Right renal pelvis (tissue), 4 donors: ENCODE measurements around the gene HGS. TPM values are rescaled to one million over a fixed set of nuclear protein-coding genes. Genes with fewer than 3 reads are reported as not detected.
"Not testable (repeated sequence)": the region's sequence is repeated elsewhere in the genome, so short reads cannot be mapped to it uniquely, and the experiment has no call there.

Experiments used
- DNase-seq, 4 donors: peaks; one replicate each; pipeline ENCODE4 v3.0.0-alpha.2; 2013; ENCODE audit warnings: low read depth in 4 of 4, low spot score in 3 of 4, missing footprints in 1 of 4
- polyA plus RNA-seq, 4 donors: library from polyadenylated mRNA; unstranded; fragments of 120-200 nt; gene quantifications; one replicate each; pipeline ENCODE4 v1.2.1, GENCODE V29; 2013; ENCODE audit not compliant: insufficient read length in 4 of 4

HGS gene
- polyA plus RNA-seq, 4 donors, result 94.3 to 104 (median 98.0) TPM

DNA sequence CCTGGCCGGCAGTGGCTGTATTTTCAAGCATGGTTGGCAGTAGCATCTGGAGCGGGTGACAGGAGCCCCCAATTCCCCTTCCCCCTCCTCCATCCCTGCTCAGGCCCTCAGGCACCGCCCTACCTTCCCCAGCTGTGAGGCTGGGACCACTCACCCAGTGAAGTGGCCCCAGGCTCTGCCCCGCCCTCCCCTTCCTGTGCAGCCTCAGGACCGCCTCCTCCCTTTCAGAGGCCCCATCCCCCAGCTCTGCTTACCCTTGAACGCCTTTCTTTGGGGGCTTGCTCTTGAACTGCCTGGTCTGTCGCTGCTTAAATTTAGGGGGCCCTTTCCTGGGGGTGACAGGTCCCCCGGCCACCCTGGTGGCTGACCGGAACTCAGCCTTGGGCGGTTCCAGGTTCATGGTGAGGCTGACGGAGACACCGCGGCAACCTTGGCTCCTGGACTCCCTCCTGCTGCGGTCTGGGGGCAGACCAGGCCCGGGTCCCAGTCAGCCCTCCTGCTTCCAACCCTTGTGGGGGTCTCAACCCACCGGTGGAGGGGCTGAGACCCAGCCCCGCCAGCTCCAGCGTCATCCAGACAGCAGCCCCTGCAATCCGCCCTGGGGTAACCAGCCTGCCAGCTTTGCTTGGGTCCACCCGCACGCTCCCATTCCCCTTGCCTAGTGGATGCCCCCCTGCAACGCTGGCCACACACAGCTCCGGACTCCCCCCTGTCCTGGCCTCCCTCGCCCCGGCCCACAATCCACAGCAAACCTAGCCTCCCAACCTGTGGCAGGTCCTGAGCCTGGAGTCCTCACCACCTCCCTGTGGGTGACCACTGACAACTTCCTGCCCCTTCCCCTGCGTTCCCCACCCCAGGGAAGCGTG is 30.7 kb upstream of the HGS start:
- DNase-seq, result no peak

DNA sequence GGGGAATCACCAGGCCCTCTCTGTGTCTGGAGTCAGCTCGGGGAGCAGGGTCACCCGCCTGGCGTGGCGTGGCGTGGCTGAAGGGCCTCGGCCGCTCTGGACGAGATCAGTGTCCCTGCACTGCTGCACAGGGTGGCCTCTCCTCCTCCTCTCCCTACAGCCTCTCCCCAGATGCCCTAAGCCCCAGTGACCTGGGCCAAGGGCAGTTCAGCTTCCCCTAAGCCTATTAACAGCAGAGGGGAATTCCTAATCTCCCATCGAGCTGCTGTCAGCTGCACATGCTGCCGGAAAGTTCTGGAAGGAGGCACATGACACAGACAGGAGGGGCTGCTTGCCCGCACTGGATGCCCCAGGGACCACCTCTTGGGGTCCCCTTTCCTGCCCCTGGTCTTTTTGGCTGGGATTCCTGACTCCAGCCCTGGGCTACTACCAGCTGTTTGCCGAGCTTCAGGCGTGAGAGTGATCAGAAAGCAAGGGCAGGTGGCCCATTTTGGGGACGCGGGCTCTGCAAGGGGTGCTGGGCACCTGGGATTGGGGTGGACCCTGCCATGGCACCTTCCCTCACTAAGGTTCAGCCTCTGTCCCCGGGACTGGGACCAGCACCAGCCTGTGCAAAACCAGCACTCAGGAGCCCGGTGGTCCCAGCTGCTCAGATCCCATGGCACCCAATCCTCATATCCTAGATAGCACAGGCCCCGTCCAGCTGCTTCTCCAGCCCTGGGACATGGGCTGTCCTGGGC is 28.3 kb upstream of the HGS start:
- DNase-seq, result no peak

DNA sequence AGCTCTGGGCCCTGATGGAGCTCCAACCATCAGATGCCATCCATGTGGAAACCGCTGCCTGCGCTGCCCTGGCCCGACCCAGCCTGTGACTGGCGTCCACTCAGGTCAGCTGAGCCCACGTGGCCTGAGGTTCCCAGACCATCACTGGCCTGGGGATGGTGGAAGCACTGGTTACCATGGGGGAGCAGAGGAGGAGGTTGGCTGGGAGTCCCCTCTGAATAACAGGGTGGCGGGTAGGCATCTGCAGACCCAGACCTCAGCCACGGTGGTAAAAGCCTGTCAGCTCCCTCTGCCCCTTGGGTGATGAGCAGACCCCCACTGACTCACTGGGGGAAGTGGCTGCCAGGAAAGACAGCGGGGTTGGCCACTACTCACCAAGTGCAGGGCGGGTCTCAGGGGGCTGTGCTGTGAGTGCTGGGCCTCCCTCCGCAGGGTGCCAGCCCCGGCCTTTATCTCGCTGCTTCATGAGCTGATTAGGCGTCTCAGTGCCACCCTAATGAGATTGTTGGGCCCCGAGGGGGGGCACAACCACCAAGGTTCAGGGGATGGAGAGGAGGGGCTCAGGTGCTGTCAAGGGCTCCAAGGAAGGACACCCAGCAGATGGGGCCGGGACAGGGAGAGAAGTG is 27.6 kb upstream of the HGS start, which contains the start of gene PDE6G:
Gene PDE6G (minus strand): TSS at position 425 of the 626 bp plus-strand sequence. CDS start 3,237 bp downstream, outside the sequence.
- no peak for DNase-seq

DNA sequence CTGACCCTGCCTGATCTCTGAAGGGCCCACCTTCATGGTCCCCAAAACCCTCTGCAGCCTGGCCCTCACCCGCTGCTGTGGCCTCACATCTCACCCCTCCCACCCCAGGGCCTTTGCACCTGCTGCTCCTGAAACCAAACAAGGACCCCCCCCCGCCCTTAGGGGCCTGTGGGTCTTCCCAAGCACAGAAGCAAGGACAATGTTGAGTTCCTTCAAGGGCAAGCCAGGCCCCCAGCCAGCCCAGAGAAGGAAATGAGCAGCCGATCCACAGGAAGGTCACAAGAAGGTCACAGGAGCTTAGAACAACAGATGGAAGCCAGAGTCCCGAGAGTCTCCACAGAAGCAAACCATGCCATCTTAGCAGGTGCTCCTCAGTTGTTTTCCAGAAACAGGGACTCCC is 27.0 kb upstream of the HGS start:
- DNase-seq, result no peak

DNA sequence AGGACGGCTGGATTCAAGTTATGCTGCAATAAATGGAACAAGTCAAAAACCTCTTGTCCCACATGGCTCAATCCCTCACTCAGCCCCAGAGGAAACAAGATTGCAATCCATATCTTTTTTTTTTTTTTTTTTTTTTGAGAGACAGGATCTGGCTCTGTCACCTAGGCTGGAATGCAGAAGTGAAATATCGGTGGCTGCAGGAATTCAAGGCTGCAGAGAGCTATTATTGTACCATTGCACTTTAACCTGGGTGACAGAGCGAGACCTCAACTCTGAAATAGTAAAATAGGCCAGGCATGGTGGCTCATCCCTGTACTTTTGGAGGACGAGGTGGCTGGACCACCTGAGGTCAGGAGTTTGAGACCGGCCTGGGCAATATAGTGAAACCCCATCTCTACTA is 24.8 kb upstream of the HGS start:
- DNase-seq, result no peak

DNA sequence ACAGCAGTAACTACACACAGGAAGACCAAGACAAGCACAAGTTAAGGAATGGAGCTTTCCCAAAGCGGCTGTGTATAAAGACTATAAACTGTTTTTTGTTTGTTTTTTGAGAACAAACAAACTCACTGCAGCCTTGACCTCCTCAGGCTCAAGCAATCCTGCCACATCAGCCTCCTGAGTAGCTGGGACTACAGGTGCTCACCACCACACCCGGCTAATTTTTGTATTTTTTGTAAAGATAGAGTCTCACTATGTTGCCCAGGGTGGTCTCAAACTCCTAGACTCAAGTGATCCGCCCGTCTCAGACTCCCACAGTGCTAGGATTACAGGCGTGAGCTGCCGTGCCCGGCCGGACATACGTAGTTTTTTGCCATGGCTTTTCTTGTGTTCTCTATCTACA is 23.4 kb upstream of the HGS start:
- no peak for DNase-seq

DNA sequence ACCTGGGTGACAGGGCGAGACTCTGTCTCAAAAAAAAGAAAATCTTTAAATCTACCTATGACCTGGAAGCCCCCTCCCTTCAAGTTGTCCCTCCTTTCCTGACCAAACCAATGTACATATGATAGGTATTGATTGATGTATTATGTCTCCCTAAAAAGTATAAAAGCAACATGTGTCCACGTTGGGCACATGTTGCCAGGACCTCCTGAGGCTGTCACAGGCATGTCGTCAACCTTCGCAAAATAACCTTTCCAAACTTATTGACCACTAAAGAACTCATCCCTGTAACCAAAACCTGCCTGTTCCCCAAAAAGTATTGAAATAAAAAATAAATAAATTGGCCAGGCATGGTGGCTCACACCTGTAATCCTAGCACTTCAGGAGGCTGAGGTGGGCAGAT is 21.8 kb upstream of the HGS start:
- DNase-seq, result no peak

DNA sequence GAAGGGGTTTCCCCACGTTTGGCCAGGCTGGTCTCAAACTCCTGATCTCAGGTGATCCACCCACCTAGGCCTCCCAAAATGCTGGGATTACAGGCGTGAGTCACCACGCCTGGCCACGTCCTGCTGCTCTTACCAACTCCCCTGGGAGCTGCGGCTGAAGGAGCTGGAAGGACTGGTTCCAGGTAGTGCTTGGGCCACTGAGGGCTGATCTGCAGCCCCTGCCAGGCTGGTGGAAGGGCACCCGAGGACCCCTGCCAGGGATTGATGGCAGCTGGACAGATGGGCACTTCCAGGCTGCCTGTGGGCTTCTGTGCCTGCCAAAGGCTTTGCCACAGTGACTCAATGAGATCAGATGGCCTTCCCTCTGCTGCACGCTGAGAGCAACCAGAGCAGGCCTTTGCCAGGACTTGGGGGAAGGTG is 19.8 kb upstream of the HGS start:
- DNase-seq, result no peak

DNA sequence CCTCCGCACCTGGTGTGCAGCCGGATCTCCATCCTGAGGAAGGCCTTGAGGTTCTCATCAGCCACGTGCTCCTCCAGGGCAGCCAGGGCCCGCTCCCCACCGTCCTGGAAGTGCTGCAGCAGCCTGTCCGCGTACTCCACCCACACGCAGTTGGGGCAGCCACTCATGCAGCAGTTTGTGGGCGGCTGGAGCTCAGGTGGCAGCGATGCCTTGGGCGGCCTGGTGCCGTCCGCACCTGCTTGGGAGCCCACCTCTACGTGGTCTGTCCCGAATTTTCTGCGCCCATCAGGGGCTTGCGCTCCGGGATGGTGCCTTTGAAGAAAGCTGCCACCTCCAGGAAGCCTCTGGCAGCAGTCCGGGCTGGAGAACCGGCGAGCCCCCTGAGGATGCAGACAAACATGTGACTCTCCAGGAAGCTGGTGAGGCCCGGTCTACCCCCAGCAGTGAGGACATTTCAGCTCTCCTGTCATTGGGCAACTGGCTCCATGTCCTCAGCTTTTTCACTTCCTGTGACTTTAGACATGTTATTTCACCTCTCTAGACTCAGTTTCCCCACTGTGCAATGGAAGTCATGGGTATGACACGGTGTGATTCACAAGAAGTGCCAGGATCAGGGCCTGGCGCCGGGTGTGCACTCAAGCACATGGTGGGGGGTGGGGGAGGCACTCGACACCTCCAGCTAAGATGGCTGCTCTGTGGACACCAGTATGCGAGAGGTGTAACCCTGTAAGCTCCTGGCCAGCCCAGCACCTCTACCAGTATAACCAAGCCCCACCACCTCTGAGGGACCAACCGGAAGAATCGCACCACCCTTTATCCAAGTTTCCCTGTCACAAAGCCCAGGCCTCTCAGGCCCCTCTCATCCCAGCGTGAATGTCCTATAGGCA is 18.4 kb upstream of the HGS start:
- no peak for DNase-seq

DNA sequence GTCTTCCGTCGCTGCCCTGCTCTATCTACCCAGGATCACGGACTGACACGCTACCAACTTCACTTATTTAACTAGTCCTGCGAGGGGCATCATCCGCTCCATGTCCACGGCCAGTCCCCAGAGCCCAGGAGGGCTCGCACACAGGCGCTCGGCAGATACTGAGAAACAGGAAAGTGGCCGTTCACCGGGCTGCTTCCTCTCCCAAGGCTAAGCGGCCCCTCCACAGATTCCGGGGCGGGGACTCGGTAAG is 17.8 kb upstream of the HGS start:
- DNase-seq, result no peak

DNA sequence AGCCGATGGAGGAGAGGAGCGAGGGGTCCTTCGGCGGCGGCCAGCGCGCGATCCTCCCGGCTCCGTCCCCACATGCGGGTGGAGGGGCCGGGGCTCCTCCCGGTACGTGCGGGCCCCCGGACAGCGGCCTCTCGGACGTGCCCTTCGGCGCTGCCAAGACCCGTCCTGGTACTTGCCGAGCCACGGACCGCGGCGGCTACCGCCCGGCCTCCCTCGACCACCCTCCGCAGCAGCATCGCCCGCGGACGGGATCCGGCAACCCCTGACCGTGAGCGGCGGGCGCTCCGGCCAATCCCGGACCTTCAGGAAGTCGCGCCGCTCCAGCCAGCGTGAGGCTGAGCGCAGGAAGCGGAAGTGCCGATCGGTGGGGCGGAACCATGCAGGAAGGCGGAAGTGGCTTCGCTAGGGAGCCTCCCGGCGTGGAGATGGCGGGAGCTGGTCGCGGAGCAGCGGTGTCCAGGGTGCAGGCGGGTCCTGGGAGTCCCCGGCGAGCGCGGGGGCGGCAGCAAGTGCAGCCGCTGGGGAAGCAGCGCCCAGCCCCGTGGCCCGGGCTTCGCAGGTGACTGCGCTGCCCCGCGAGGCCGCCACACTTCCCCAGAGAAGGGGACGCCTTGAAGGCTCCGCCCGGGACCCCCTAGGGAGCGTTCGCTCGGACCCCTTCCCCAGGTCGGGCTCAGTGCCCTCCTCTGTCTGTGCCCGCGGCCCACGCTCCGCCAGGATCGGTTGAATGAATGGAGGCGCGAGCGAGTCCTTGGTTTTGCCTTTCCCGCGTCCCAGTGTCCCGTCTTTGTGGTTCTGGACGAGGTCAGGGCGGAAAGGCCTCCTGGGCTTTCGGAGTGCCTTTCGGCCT is 17.2 kb upstream of the HGS start, which contains the start of the genes CCDC137 and OXLD1:
Gene CCDC137 (plus strand): TSS at position 396 of the 850 bp plus-strand sequence. CDS start 30 bp downstream, at position 426.
Gene OXLD1 (minus strand): TSS at position 264 of the 850 bp plus-strand sequence. CDS start 28 bp downstream, at position 236.
- peak; percentile 89 to 92 (median 91) for DNase-seq

DNA sequence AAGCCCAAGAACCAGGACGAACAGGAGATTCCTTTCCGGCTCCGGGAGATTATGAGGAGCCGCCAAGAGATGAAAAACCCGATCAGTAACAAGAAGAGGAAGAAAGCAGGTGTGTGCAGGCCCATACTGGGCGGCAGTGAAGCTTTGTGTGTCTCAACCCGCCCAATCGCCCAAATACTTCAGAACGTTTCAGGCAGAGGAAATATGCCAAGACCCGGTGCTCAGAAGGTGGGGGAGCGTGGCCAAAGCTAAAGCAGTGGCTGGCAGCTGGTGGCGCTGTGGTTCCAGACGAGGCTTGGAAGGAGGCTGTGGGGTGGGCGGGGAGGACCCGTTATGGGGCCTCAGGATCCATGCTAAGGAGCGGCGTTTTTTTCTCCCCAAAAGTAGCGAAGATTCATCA is 16.1 kb upstream of the HGS start:
- DNase-seq, result no peak

DNA sequence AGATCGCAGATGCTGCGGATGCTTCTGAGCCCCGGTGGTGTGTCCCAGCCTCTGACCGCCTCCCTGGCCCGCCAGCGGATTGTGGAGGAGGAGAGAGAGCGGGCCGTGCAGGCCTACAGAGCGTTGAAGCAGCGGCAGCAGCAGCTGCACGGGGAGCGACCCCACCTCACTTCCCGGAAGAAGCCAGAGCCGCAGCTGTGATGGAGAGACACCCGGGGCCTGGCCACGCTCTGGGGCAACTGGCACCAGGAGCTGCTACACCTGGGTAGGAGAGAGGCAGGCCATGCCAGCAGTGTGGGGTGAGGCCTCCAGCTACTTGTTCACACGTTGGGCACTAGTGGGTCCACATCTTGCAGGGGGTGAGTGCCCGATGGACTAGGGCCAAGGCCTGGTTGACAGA is 11.3 kb upstream of the HGS start:
- no peak for DNase-seq

DNA sequence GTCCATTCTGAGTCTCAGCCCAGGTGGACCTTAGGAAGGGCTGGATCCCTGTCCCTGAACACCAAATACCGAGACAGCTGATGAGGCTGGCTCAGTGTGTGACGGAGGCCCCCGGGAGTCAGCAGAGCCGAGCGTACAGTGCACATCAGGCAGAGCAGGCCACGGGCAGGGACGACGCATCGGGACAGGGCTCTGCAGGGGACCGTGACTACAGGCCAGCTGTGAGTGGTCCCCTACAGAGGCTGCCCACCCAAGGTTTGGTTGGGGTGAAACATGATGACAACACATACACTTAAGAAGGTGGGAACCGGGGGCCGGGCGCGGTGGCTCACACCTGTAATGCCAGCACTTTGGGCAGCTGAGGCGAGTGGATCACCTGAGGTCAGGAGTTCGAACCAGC is 10.9 kb upstream of the HGS start:
- no peak for DNase-seq

DNA sequence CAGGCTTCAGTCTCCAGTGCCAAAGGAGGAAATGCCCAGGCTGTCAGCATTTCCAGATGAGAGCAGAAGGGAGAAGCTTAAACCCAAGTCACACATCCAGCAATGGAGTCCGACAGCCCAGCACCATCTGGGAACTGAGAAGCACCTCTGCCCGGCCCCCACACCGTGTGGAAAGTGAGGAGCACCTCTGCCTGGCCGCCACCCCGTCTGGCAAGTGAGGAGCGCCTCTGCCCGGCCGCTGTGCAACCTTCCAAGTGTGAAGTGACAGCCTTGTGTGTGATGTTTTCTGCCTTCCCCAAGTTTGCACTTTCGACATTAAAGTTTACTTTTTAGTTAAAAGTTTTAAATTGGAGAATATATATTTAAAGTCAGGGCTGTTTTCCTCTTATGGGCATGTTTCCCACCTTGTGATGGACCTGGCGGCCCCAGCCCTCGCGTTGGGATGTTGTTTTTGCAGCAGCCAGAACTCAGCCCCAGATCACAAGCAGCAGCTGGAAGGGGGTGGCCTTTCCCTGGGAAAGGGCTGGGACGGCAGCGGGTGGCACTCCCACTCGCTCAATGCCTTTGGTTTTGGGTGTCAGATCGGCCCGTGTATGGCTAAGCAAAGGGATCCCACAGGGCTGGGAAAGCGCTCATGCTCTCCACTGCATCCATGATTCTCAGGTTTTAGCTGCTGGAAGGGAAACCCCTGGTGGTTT is 10.1 kb upstream of the HGS start:
- DNase-seq, result no peak

DNA sequence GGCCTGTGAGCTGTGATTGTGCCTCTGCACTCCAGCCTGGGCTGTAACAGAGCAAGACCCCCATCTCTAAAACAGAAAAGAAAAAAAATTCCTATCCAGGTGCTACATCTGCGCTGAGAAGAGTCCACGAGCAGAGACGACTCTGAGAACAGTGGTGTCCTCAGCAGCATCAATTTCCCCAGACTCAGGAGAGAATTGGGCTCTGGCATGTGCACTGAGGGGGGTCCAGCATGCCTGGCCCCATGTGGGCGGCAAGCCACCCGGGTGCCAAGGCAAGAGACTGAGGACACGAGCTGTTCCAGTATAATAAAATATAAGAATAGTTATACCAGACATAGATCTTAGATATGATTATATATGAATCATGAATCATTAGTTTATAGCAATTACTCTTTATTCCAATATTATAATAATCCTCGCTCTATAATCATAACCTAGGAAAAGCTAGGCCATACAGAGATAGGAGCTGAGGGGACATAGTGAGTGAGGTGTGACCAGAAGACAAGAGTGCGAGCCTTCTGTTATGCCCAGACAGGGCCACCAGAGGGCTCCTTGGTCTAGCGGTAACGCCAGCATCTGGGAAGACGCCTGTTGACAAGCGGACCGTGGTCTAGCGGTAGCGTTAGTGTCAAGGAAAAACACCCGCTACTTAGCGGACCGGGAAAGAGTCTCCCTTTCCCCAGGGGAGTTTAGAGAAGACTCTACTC is 8.1 kb upstream of the HGS start:
- not testable (repeated sequence) for DNase-seq

DNA sequence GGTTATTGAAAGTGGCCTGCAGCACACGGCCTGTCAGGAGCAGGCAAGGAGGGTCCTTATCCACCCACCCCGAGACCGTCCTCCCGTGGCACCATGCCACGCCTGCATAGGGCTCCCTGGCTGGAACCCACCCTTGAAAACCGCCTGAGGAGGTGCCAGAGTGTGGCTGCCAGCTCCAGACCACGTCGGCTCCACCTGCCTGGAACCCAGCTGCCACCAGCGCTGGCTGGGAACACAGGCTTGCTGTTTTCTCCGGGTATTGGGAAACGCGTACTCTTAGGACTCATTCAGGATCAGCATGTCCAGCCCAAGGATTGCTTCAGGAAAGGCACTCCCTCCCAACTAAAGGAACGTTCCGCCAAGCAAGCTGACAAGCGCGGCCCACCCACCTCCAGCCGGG is 6.9 kb upstream of the HGS start:
- DNase-seq, result no peak

DNA sequence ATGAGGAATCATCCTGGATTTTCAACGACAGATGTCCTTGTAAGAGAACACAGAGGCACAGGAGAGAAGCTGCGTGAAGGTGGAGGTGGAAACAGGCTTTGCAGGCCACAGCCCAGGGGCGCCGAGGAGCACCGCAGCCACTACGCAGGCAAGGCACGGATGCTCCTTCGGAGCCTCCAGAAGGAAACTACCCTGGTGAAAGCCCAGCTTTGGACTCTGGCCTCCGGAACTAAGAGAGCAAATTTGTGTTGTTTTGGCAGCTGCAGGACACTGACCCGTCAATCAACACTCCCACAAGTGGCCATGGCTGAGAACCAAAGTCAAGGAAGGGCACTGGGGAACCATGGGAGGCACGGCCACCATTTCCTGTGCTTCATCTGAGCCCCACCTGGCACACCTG is 3.7 kb upstream of the HGS start:
- DNase-seq, result no peak
